Peyer's patch (tissue), 4 donors: ENCODE data around the gene GCGR.

Experiments used
- CTCF ChIP-seq, 6 experiments: fragments of 450-650 bp in 4 of 6; fragments of 200-600 bp in 2 of 6; sonication (generic) in 1 of 6; IDR thresholded peaks; one replicate each; pipeline ENCODE4 v1.5.1; 2017 to 2019; ENCODE audit warnings: antibody characterized with exemption in 6 of 6, mild to moderate bottlenecking in 3 of 6, moderate library complexity in 1 of 6
- POLR2A ChIP-seq, 2 donors: fragments of 450-650 bp; IDR thresholded peaks; one replicate each; pipeline ENCODE4 v1.5.1; 2017; ENCODE audit warnings: antibody characterized with exemption in 2 of 2, mild to moderate bottlenecking in 2 of 2, moderate library complexity in 2 of 2

GRCh38 chr17:81802048-81802758 lies 1.7 kb upstream of the GCGR start:
- TF ChIP-seq POLR2A (IDR thresholded peaks at IDR 0.05) (no peak), CTCF (IDR thresholded peaks at IDR 0.05) (no peak)
